Gastroesophageal sphincter (tissue), 4 donors: ENCODE results near the gene EIF1B. TPM values are rescaled to one million over a fixed set of nuclear protein-coding genes. Genes with fewer than 3 reads are reported as not detected.

Experiments used
- ATAC-seq: fragments of 150-250 bp; one replicate; pipeline ENCODE4 v1.9.1; 2016; ENCODE audit warnings: mild to moderate bottlenecking, moderate library complexity
- H3K27ac ChIP-seq, 4 donors: fragments of 200-600 bp; sonication (generic) in 3 of 4; 1 replicate in 3 of 4; 2 replicates in 1 of 4; pipeline ENCODE4 v1.5.1; 2016 to 2019
- H3K27me3 ChIP-seq: fragments of 200-600 bp; sonication (generic); one replicate; pipeline ENCODE4 v1.5.1; 2019
- H3K36me3 ChIP-seq, 2 donors: fragments of 200-600 bp; sonication (generic); one replicate each; pipeline ENCODE4 v1.5.1; 2019; ENCODE audit warnings: control low read depth in 1 of 2
- H3K4me1 ChIP-seq, 3 donors: fragments of 200-600 bp; sonication (generic); 1 replicate in 2 of 3; 2 replicates in 1 of 3; pipeline ENCODE4 v1.5.1; 2016 to 2019; ENCODE audit warnings: control low read depth in 2 of 3
- H3K4me3 ChIP-seq, 2 donors: fragments of 200-600 bp; sonication (generic); one replicate each; pipeline ENCODE4 v1.5.1; 2019; ENCODE audit warnings: mild to moderate bottlenecking in 1 of 2, moderate library complexity in 1 of 2
- H3K9me3 ChIP-seq, 3 donors: fragments of 200-600 bp; sonication (generic); one replicate each; pipeline ENCODE4 v1.5.1; 2017 to 2019; ENCODE audit warnings: control low read depth in 2 of 3
- CTCF ChIP-seq, 4 experiments: fragments of 200-600 bp in 2 of 4; fragments of 450-650 bp in 2 of 4; sonication (generic) in 1 of 4; IDR thresholded peaks; one replicate each; pipeline ENCODE4 v1.5.1; 2017 to 2019; ENCODE audit warnings: antibody characterized with exemption in 4 of 4, mild to moderate bottlenecking in 2 of 4, moderate library complexity in 2 of 4
- EP300 ChIP-seq: sonication (generic); formaldehyde crosslinking; IDR thresholded peaks from one replicate; pipeline ENCODE4 v1.6.1; 2017; ENCODE audit warnings: antibody characterized with exemption, mild to moderate bottlenecking
- POLR2A ChIP-seq, 2 donors: fragments of 450-650 bp; IDR thresholded peaks; one replicate each; pipeline ENCODE4 v1.6.1; 2017; ENCODE audit warnings: antibody characterized with exemption in 2 of 2, mild to moderate bottlenecking in 2 of 2, moderate library complexity in 1 of 2
- POLR2AphosphoS5 ChIP-seq: sonication (generic); formaldehyde crosslinking; IDR thresholded peaks from one replicate; pipeline ENCODE4 v1.6.1; 2017; ENCODE audit warnings: antibody characterized with exemption
- WGBS, 2 donors: methylation state at CpG; one replicate each; pipeline ENCODE4 v1.1.5; 2018; ENCODE audit warnings: low coverage in 1 of 2; 5-methylcytosine and 5-hydroxymethylcytosine counted together
- total RNA-seq, 4 donors: library from RNA; depleted of rRNA; stranded (reverse); fragments of >200 nt; gene quantifications; one replicate each; pipeline ENCODE4 v1.1.0, GENCODE V29; 2016

The EIF1B gene
- total RNA-seq, 4 donors from 2014 or later, result 26.8 to 49.2 (median 38.0) TPM

- no peak for ATAC-seq
- Histone ChIP-seq H3K27me3 (no peaks in the 10 kb centered on the region), H3K4me3 (no peak overlapping the region), H3K4me1 (peaks cover 0 to 40% (median 5%) of the 10 kb centered on the region in 3 donors), H3K27ac (peak overlapping the region in 3 of 4 donors; percentile 32 to 58 (median 46)), H3K36me3 (peaks cover 0 to 37% of the 10 kb centered on the region in 2 donors), H3K9me3 (no peaks in the 10 kb centered on the region)
- 55 to 61% methylated on average over 3 to 7 of the region's 8 CpGs for WGBS, 2 donors
- TF ChIP-seq EP300, result no peak
Measured at GRCh38 chr3:40313975-40314860, 4.7 kb downstream of the EIF1B start.

- no peaks in the 10 kb centered on the region for H3K9me3 ChIP-seq
- H3K36me3 ChIP-seq, result peaks cover 0 to 29% of the 10 kb centered on the region in 2 donors
- H3K27me3 ChIP-seq, result no peaks in the 10 kb centered on the region
- WGBS, 2 donors, result 15 to 25% methylated on average over 5 to 6 of the region's 6 CpGs
- H3K27ac ChIP-seq, result no peak overlapping the region
- no peak overlapping the region for H3K4me3 ChIP-seq
- peaks cover 0 to 24% (median 5%) of the 10 kb centered on the region in 3 donors for H3K4me1 ChIP-seq
- TF ChIP-seq POLR2A (IDR thresholded peaks at IDR 0.05) (no peak), CTCF (IDR thresholded peaks at IDR 0.05) (peak; percentile 67 to 80 (median 74))
- ATAC-seq, result peak; percentile 44
Measured at GRCh38 chr3:40317061-40317855, 7.8 kb downstream of the EIF1B start.

- WGBS, 2 donors, result 80 to 82% methylated on average over 1 to 2 of the region's 2 CpGs
- no peak for ATAC-seq
- no peak overlapping the region for H3K27ac ChIP-seq
Measured at GRCh38 chr3:40321818-40322217, 12.3 kb downstream of the EIF1B start.

GRCh38 chr3:40323946-40324345 lies 14.4 kb downstream of the EIF1B start:
- TF ChIP-seq CTCF (IDR thresholded peaks at IDR 0.05) (no peak), POLR2AphosphoS5 (no peak), EP300 (no peak), POLR2A (IDR thresholded peaks at IDR 0.05) (no peak)
- ATAC-seq, result no peak
- H3K9me3 ChIP-seq, result no peaks in the 10 kb centered on the region

More at GRCh38 chr3:40321818-40322217, 12.3 kb downstream of the EIF1B start:
- Histone ChIP-seq H3K4me3 (no peak overlapping the region), H3K9me3 (no peaks in the 10 kb centered on the region), H3K4me1 (no peaks in the 10 kb centered on the region), H3K27me3 (no peaks in the 10 kb centered on the region), H3K36me3 (no peaks in the 10 kb centered on the region)
- TF ChIP-seq POLR2AphosphoS5, result no peak
- no peak for TF ChIP-seq CTCF (IDR thresholded peaks at IDR 0.05)
- no peak for TF ChIP-seq POLR2A (IDR thresholded peaks at IDR 0.05)

GRCh38 chr3:40324621-40325020 lies 15.1 kb downstream of the EIF1B start:
- no peaks in the 10 kb centered on the region for H3K27me3 ChIP-seq
- no peaks in the 10 kb centered on the region for H3K9me3 ChIP-seq
- H3K4me3 ChIP-seq, result no peak overlapping the region
- peaks cover 0 to 4% (median 0%) of the 10 kb centered on the region in 3 donors for H3K4me1 ChIP-seq
- WGBS, 2 donors, result 71 to 89% methylated on average over 4 of the region's 4 CpGs
- no peaks in the 10 kb centered on the region for H3K36me3 ChIP-seq
- H3K27ac ChIP-seq, result no peak overlapping the region
- TF ChIP-seq CTCF (IDR thresholded peaks at IDR 0.05), result no peak
- no peak for TF ChIP-seq POLR2AphosphoS5
- TF ChIP-seq POLR2A (IDR thresholded peaks at IDR 0.05), result no peak
- TF ChIP-seq EP300, result no peak
- ATAC-seq, result no peak

More at GRCh38 chr3:40323946-40324345, 14.4 kb downstream of the EIF1B start:
- Histone ChIP-seq H3K36me3 (no peaks in the 10 kb centered on the region), H3K4me1 (peaks cover 0 to 4% (median 0%) of the 10 kb centered on the region in 3 donors), H3K27me3 (no peaks in the 10 kb centered on the region), H3K27ac (no peak overlapping the region), H3K4me3 (no peak overlapping the region)
- WGBS, 2 donors, result 84 to 100% methylated on average over 2 to 4 of the region's 5 CpGs
